GM19043 (cell line): ENCODE data around the gene VAT1.
"Not testable (repeated sequence)": the region's sequence is repeated elsewhere in the genome, so short reads cannot be mapped to it uniquely, and the experiment has no call there.

ENCODE experiments used
- ATAC-seq: cut with Tn5 transposase; IDR thresholded peaks from one replicate; pipeline ENCODE4 v1.9.1; 2021; ENCODE audit warnings: low read depth; ENCODE audit not compliant: unreplicated experiment

VAT1 gene

DNA sequence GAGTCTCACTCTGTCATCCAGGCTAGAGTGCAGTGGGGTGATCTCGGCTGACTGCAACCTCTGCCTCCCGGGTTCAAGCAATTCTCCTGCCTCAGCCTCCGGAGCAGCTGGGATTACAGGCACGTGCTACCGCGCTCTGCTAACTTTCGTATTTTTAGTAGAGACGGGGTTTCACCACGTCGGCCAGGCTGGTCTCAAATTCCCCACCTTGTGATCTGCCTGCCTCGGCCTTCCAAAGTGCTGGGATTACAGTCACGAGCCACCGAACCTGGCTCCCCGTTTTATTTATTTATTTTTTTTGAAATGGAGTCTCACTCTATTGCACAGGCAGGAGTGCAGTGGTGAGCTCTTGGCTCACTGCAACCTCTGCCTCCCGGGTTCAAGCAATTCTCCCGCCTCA is 46.5 kb downstream of the VAT1 start:
- ATAC-seq, result not testable (repeated sequence)

GRCh38 chr17:42975265-42975664 is 46.9 kb downstream of the VAT1 start:
- no peak for ATAC-seq

GRCh38 chr17:42973323-42973722 is 48.9 kb downstream of the VAT1 start:
- ATAC-seq, result not testable (repeated sequence)

DNA sequence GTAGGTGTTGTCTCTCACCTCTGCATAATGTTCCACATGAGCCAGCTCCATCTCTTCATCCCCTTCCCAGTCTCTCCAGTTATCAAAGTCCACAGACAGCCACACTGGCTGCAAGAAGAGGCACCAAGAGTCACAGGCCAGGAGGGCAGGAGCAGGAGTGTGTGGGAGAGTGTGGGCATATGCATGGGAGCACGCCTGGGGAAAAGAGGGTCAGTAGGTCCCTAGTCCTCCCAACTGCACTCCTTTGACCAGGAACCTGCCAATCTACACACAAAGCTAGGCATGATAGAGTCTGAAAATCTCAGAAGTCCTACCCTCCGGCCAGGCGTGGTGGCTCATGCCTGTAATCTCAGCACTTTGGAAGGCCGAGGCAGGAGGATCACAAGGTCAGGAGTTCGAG is 50.6 kb downstream of the VAT1 start:
- ATAC-seq, result no peak

DNA sequence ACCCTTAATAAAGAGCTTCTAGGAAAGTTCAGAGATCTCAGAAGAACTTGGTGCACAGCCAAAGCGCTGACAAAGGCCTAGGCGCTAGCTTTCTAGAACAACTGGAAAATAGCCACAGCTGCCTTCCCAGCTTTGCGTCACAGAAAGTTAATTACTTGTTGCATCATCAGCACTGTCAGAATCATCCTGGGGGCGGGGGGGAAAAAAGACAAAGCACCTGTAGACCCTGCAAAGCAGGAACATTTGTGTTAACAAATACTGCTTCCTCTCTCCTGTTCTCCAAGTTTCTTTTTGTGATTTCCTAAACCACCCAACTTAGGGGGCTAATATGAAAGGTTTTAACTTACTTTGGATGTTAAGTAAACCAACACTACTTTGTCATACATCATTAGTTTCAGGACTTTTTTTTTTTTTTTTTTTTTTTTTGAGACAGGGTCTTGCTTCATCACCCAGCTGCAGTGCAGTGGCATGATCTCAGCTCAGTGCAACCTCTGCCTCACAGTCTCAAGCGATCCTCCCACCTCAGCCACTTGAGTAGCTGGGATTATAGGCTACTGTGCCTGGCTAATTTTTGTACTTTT is 53.1 kb downstream of the VAT1 start:
- no peak for ATAC-seq

GRCh38 chr17:42967925-42968324 is 54.3 kb downstream of the VAT1 start:
- no peak for ATAC-seq
